EL (cell line): Measurements from ENCODE around the gene PLXNA4.

Experiments
- DNase-seq: peaks from one replicate; pipeline ENCODE4 v3.0.0-alpha.2; 2016

The PLXNA4 gene

GRCh38 chr7:132377703-132378584 lies 198.3 kb downstream of the PLXNA4 start:
- DNase-seq: no peak

- DNase-seq: no peak
Observed at GRCh38 chr7:132377015-132377414, 199.3 kb downstream of the PLXNA4 start.

- no peak for DNase-seq
Observed at GRCh38 chr7:132376361-132377013, 199.8 kb downstream of the PLXNA4 start.

- no peak for DNase-seq
Observed at GRCh38 chr7:132373879-132374278, 202.4 kb downstream of the PLXNA4 start.

- no peak for DNase-seq
Observed at GRCh38 chr7:132373041-132373440, 203.2 kb downstream of the PLXNA4 start.

GRCh38 chr7:132371948-132372347 lies 204.3 kb downstream of the PLXNA4 start:
- no peak for DNase-seq

GRCh38 chr7:132368246-132368900 lies 207.9 kb downstream of the PLXNA4 start:
- no peak for DNase-seq

GRCh38 chr7:132367795-132368194 lies 208.5 kb downstream of the PLXNA4 start:
- no peak for DNase-seq

GRCh38 chr7:132367004-132367403 lies 209.3 kb downstream of the PLXNA4 start:
- no peak for DNase-seq

GRCh38 chr7:132364226-132364625 lies 212.0 kb downstream of the PLXNA4 start:
- no peak for DNase-seq

GRCh38 chr7:132362059-132362458 lies 214.2 kb downstream of the PLXNA4 start:
- no peak for DNase-seq

- no peak for DNase-seq
Observed at GRCh38 chr7:132361146-132361545, 215.1 kb downstream of the PLXNA4 start.

GRCh38 chr7:132359743-132360142 lies 216.5 kb downstream of the PLXNA4 start:
- DNase-seq: no peak

GRCh38 chr7:132355048-132355447 lies 221.2 kb downstream of the PLXNA4 start:
- no peak for DNase-seq

GRCh38 chr7:132354527-132354926 lies 221.7 kb downstream of the PLXNA4 start:
- DNase-seq: no peak

- DNase-seq: no peak
Observed at GRCh38 chr7:132353936-132354335, 222.3 kb downstream of the PLXNA4 start.

GRCh38 chr7:132352800-132353199 lies 223.5 kb downstream of the PLXNA4 start:
- no peak for DNase-seq

- no peak for DNase-seq
Observed at GRCh38 chr7:132351954-132352499, 224.2 kb downstream of the PLXNA4 start.

- DNase-seq: no peak
Observed at GRCh38 chr7:132350741-132351140, 225.5 kb downstream of the PLXNA4 start.

GRCh38 chr7:132349075-132349474 lies 227.2 kb downstream of the PLXNA4 start:
- DNase-seq: no peak

GRCh38 chr7:132348341-132348740 lies 227.9 kb downstream of the PLXNA4 start:
- DNase-seq: no peak

GRCh38 chr7:132347858-132348257 lies 228.4 kb downstream of the PLXNA4 start:
- no peak for DNase-seq

- no peak for DNase-seq
Observed at GRCh38 chr7:132347123-132347522, 229.1 kb downstream of the PLXNA4 start.
